Kidney epithelial cell (primary cell): ENCODE measurements around the gene MYCBPAP. TPM values are rescaled to one million over a fixed set of nuclear protein-coding genes. Genes with fewer than 3 reads are reported as not detected.

Experiments
- DNase-seq: peaks from one replicate; pipeline ENCODE4 v3.0.0-alpha.2; 2010; ENCODE audit warnings: low read depth
- H3K27me3 ChIP-seq: 2 replicates; pipeline ENCODE4 v1.6.0; 2011; ENCODE audit warnings: low read length; ENCODE audit not compliant: control insufficient read depth, insufficient read depth
- H3K36me3 ChIP-seq: 2 replicates; pipeline ENCODE4 v1.5.1; 2011; ENCODE audit warnings: low read length; ENCODE audit not compliant: control insufficient read depth, insufficient read depth
- H3K4me3 ChIP-seq: 2 replicates; pipeline ENCODE4 v1.5.1; 2011; ENCODE audit warnings: low read depth, mild to moderate bottlenecking, control low read depth, low read length
- total RNA-seq: library from RNA; depleted of rRNA; stranded (reverse); fragments of >200 nt; gene quantifications from 2 replicates; pipeline ENCODE4 v1.2.3, GENCODE V29; 2015
- TF ChIP-seq, protein P1 (sequence below): IDR thresholded peaks from 2 replicates; pipeline ENCODE4 v1.5.1; 2011; ENCODE audit warnings: mild to moderate bottlenecking, moderate library complexity, low read length, control low read depth, inconsistent platforms; ENCODE audit not compliant: insufficient read depth, poor library complexity, severe bottlenecking

Gene MYCBPAP
- total RNA-seq, 1 donor from 2014 or later: 0.50 TPM

DNA sequence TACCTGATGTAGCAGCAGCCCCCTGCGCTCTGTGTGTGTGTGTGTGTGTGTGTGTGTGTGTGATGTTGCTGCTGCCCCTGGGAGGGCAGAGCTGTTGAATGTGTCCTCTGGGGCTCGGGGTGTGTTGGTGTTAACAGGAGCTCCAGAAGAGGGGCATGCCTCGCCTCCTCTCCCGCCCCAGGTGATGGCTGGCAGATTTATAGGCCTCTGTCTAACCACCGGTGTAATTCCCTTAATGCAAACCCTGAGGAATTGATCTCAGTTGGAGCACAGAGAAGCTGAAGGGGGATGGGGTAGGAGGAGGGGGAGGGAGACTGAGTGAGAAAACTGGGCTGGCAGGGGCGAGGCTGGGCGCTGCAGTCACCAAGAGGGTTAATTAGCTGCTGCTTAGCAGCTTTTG lies 62.3 kb downstream of the MYCBPAP start:
- Histone ChIP-seq H3K27me3 (peaks cover 26% of the 10 kb centered on the region), H3K4me3 (no peak overlapping the region), H3K36me3 (no peaks in the 10 kb centered on the region)
- TF ChIP-seq, protein P1, sequence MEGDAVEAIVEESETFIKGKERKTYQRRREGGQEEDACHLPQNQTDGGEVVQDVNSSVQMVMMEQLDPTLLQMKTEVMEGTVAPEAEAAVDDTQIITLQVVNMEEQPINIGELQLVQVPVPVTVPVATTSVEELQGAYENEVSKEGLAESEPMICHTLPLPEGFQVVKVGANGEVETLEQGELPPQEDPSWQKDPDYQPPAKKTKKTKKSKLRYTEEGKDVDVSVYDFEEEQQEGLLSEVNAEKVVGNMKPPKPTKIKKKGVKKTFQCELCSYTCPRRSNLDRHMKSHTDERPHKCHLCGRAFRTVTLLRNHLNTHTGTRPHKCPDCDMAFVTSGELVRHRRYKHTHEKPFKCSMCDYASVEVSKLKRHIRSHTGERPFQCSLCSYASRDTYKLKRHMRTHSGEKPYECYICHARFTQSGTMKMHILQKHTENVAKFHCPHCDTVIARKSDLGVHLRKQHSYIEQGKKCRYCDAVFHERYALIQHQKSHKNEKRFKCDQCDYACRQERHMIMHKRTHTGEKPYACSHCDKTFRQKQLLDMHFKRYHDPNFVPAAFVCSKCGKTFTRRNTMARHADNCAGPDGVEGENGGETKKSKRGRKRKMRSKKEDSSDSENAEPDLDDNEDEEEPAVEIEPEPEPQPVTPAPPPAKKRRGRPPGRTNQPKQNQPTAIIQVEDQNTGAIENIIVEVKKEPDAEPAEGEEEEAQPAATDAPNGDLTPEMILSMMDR: no peak
- DNase-seq: no peak

GRCh38 chr17:50571681-50572080 lies 63.4 kb downstream of the MYCBPAP start:
- H3K27me3 ChIP-seq: peaks cover 25% of the 10 kb centered on the region
- H3K36me3 ChIP-seq: no peaks in the 10 kb centered on the region
- no peak for DNase-seq
- TF ChIP-seq, protein P1: no peak
- no peak overlapping the region for H3K4me3 ChIP-seq

DNA sequence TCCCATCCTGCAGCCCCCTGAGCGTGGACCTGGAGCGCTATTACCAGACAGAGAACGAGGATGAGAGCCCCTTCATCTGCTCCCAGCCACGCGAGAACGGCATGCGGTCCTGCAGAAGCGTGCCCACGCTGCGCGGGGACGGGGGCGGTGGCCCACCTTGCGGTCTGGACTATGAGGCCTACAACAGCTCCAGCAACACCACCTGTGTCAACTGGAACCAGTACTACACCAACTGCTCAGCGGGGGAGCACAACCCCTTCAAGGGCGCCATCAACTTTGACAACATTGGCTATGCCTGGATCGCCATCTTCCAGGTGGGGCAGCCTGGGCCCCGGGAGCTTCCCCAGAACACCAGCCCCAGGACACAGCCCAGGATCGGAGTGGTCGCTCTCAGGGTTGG lies 64.3 kb downstream of the MYCBPAP start:
- Histone ChIP-seq H3K36me3 (no peaks in the 10 kb centered on the region), H3K27me3 (peaks cover 22% of the 10 kb centered on the region), H3K4me3 (no peak overlapping the region)
- TF ChIP-seq, protein P1: no peak
- DNase-seq: no peak

- Histone ChIP-seq H3K36me3 (no peaks in the 10 kb centered on the region), H3K27me3 (peaks cover 26% of the 10 kb centered on the region), H3K4me3 (no peak overlapping the region)
- DNase-seq: no peak
- TF ChIP-seq, protein P1: no peak
Observed at GRCh38 chr17:50573866-50574611, 65.8 kb downstream of the MYCBPAP start.

GRCh38 chr17:50575581-50576210 lies 67.5 kb downstream of the MYCBPAP start:
- H3K36me3 ChIP-seq: no peaks in the 10 kb centered on the region
- no peak for DNase-seq
- H3K27me3 ChIP-seq: peaks cover 25% of the 10 kb centered on the region
- TF ChIP-seq, protein P1: no peak
- no peak overlapping the region for H3K4me3 ChIP-seq

- no peak overlapping the region for H3K4me3 ChIP-seq
- DNase-seq: no peak
- H3K36me3 ChIP-seq: no peaks in the 10 kb centered on the region
- peaks cover 25% of the 10 kb centered on the region for H3K27me3 ChIP-seq
- TF ChIP-seq, protein P1: no peak
Observed at GRCh38 chr17:50576864-50577263, 68.6 kb downstream of the MYCBPAP start.
